ENCODE measurements around the gene VBP1. TPM values are rescaled to one million over a fixed set of nuclear protein-coding genes. Genes with fewer than 3 reads are reported as not detected.
"Not testable (repeated sequence)": the region's sequence is repeated elsewhere in the genome, so short reads cannot be mapped to it uniquely, and the experiment has no call there.

The VBP1 gene
- total RNA-seq, 4 donors from 2014 or later = 23.9 to 35.4 (median 29.6) TPM

- Histone ChIP-seq H3K4me1 (peaks cover 0 to 23% (median 2%) of the 10 kb centered on the region in 4 donors), H3K36me3 (no peaks in the 10 kb centered on the region), H3K9me3 (no peaks in the 10 kb centered on the region), H3K27me3 (no peaks in the 10 kb centered on the region), H3K27ac (no peak overlapping the region), H3K4me3 (no peak overlapping the region)
- DNase-seq (ENCODE audit: low spot score in 2 of 2) = no peak
- 70 to 88% methylated on average over 4 of the region's 4 CpGs for WGBS, 2 donors
- TF ChIP-seq EP300 (IDR thresholded peaks at IDR 0.05) = no peak
- no peak for TF ChIP-seq CTCF (IDR thresholded peaks at IDR 0.05)
- TF ChIP-seq POLR2A (IDR thresholded peaks at IDR 0.05) = no peak
These were observed 2.5 kb upstream of the VBP1 start for GRCh38 chrX:155213731-155214130.

DNA sequence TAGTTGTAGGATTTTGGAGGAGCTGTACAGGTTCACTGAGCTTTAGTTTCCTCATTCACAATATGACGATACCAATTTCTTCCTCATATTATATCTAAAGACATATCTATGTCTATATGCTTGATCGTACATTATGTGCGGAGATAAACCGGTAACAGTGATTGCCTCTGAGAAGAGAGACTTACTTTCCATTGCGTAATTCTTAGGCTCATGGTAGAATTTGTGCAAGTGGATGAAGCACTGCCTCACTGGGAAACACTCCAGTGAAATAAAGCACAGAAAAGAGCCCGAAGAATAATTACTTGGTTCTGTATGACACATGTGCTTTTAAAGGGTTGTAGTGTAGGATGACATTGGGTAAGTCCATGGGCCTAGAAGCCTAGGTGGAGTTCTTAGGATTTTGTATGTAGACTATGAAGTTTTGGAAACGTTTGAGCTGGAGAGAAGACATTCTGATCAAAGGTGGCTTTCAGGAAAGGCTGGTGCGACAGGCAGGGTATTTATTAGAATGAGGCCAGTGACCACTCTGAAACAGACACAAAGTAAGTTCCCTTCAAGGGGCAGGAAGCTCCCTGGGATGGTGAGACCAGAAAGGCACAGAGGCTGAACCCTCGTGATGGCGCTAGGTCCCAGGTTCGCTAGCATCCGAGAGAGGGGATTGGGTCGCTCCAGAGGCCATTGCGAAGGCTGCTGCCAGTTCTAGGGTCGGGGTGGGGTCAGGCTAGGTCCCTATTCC is 649 bp upstream of the VBP1 start:
- H3K4me1 ChIP-seq = peaks cover 0 to 24% (median 2%) of the 10 kb centered on the region in 4 donors
- DNase-seq (ENCODE audit: low spot score in 2 of 2) = no peak
- H3K4me3 ChIP-seq = peak overlapping the region; percentile 40 to 78 (median 58)
- H3K27ac ChIP-seq = peak overlapping the region; percentile 56 to 94 (median 88)
- H3K9me3 ChIP-seq = no peaks in the 10 kb centered on the region
- peaks cover 0 to 4% (median 0%) of the 10 kb centered on the region in 3 donors for H3K36me3 ChIP-seq
- no peak for TF ChIP-seq CTCF (IDR thresholded peaks at IDR 0.05)
- TF ChIP-seq POLR2A (IDR thresholded peaks at IDR 0.05) = no peak
- TF ChIP-seq EP300 (IDR thresholded peaks at IDR 0.05) = no peak
- WGBS, 2 donors = 53 to 72% methylated on average over 8 to 15 of the region's 15 CpGs
- no peaks in the 10 kb centered on the region for H3K27me3 ChIP-seq

DNA sequence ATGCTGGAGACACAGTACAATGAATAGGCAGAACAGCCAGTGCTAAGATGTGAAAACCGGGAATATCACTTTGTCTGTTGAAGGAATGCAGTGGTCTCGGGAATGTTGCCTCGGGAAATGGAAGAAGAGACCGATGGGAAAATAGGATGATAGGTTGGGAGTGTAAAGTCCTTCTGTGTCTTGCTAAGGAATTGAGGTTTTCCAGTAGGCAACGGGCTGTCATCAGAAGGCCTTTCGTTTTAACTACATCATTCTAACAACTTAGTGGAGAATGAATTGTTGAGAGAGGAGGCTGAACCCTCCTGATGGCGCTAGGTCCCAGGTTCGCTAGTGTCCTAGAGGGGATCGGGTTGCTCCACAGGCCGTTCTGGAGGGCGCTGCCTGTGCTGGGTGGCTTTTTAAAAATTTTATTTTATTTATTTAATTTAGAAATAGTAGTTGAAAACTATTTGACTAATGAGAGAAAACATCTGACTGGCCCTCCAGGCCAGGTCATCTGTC is 730 bp downstream of the VBP1 start:
- Histone ChIP-seq H3K36me3 (peaks cover 0 to 15% (median 0%) of the 10 kb centered on the region in 3 donors), H3K4me3 (peak overlapping the region; percentile 36 to 78 (median 58)), H3K9me3 (no peaks in the 10 kb centered on the region), H3K27ac (peak overlapping the region; percentile 66 to 94 (median 90)), H3K4me1 (peaks cover 0 to 24% (median 2%) of the 10 kb centered on the region in 4 donors), H3K27me3 (no peaks in the 10 kb centered on the region)
- WGBS, 2 donors = 6 to 43% methylated on average over 11 of the region's 11 CpGs
- no peak for TF ChIP-seq POLR2A (IDR thresholded peaks at IDR 0.05)
- TF ChIP-seq CTCF (IDR thresholded peaks at IDR 0.05) = no peak
- TF ChIP-seq EP300 (IDR thresholded peaks at IDR 0.05) = no peak
- no peak for DNase-seq (ENCODE audit: low spot score in 2 of 2)

GRCh38 chrX:155218777-155219176 is 2.5 kb downstream of the VBP1 start:
- whole genome bisulfite sequencing, 2 donors = 73 to 93% methylated on average over 2 of the region's 2 CpGs
- Histone ChIP-seq H3K27me3 (no peaks in the 10 kb centered on the region), H3K9me3 (no peaks in the 10 kb centered on the region), H3K4me1 (peaks cover 0 to 24% (median 2%) of the 10 kb centered on the region in 4 donors), H3K36me3 (peaks cover 0 to 20% (median 0%) of the 10 kb centered on the region in 3 donors), H3K27ac (no peak overlapping the region), H3K4me3 (no peak overlapping the region)
- no peak for DNase-seq (ENCODE audit: low spot score in 2 of 2)
- no peak for TF ChIP-seq CTCF (IDR thresholded peaks at IDR 0.05)
- no peak for TF ChIP-seq POLR2A (IDR thresholded peaks at IDR 0.05)
- TF ChIP-seq EP300 (IDR thresholded peaks at IDR 0.05) = no peak

DNA sequence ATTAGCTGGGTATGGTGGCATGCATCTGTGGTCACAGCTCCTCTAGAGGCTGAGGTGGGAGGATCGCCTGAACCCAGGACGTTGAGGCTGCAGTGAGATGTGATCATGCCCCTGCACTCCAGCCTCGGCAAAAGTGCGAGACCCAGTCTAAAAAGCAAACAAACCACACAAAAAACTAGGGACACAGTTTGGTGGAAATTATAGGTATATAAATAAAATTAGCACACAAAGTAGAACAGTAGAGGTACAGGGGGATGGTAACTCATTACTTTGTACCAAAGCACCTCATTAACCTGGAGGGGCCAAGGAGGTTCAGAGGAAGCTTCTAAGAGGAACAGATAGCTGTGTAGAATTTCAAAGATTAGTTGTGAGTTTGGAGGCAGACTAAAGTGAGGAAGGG is 5.1 kb downstream of the VBP1 start:
- peaks cover 0 to 21% (median 2%) of the 10 kb centered on the region in 4 donors for H3K4me1 ChIP-seq
- no peak overlapping the region for H3K27ac ChIP-seq
- H3K27me3 ChIP-seq = no peaks in the 10 kb centered on the region
- no peak overlapping the region for H3K4me3 ChIP-seq
- WGBS, 2 donors = 93 to 96% methylated on average over 4 of the region's 4 CpGs
- H3K9me3 ChIP-seq = no peaks in the 10 kb centered on the region
- DNase-seq (ENCODE audit: low spot score in 2 of 2) = no peak
- TF ChIP-seq EP300 (IDR thresholded peaks at IDR 0.05) (no peak), CTCF (IDR thresholded peaks at IDR 0.05) (no peak), POLR2A (IDR thresholded peaks at IDR 0.05) (no peak)
- peaks cover 0 to 20% (median 0%) of the 10 kb centered on the region in 3 donors for H3K36me3 ChIP-seq

DNA sequence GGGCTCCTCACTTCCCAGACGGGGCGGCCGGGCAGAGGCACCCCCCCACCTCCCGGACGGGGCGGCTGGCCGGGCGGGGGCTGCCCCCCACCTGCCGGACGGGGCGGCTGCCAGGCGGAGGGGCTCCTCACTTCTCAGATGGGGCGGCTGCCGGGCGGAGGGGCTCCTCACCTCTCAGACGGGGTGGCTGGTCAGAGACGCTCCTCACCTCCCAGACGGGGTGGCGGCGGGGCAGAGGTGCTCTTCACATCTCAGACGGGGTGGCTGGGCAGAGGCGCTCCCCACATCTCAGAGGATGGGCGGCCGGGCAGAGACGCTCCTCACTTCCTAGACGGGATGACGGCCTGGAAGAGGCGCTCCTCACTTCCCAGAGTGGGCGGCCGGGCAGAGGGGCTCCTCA is 7.5 kb downstream of the VBP1 start:
- not testable (repeated sequence) for H3K4me1 ChIP-seq; DNase-seq (ENCODE audit: low spot score in 2 of 2); H3K27me3 ChIP-seq; H3K9me3 ChIP-seq; H3K4me3 ChIP-seq; H3K27ac ChIP-seq
- WGBS, 2 donors = 90 to 98% methylated on average over 12 to 16 of the region's 30 CpGs
- peaks cover 0 to 20% (median 3%) of the 10 kb centered on the region in 3 donors for H3K36me3 ChIP-seq
